Smooth muscle cell (in vitro differentiated cells): ENCODE results near the gene CLEC2A. TPM values are rescaled to one million over a fixed set of nuclear protein-coding genes. Genes with fewer than 3 reads are reported as not detected.
A peak's percentile ranks its signal among the peaks of the same experiment; 100 is the strongest.

Experiments
- DNase-seq: peaks from one replicate; lab custom pipeline; 2025; ENCODE audit not compliant: unreplicated experiment; lab: John Stamatoyannopoulos, UW
- H2AFZ ChIP-seq: fragments of 200-600 bp; sonication (generic); 2 replicates; pipeline ENCODE4 v1.6.0; 2016; ENCODE audit warnings: antibody characterized with exemption, low read depth, mild to moderate bottlenecking
- H3F3A ChIP-seq: fragments of 200-600 bp; sonication (generic); 2 replicates; pipeline ENCODE4 v1.6.0; 2017; ENCODE audit warnings: antibody characterized with exemption, low read depth
- H3K27ac ChIP-seq: fragments of 200-600 bp; sonication (generic); 2 replicates; pipeline ENCODE4 v1.5.1; 2016; ENCODE audit warnings: low read depth, mild to moderate bottlenecking
- H3K27me3 ChIP-seq: fragments of 200-600 bp; sonication (generic); 2 replicates; pipeline ENCODE4 v1.6.1; 2016; ENCODE audit warnings: low read depth, mild to moderate bottlenecking
- H3K36me3 ChIP-seq: fragments of 200-600 bp; sonication (generic); 2 replicates; pipeline ENCODE4 v1.5.1; 2016; ENCODE audit warnings: low read depth
- H3K4me1 ChIP-seq: fragments of 200-600 bp; sonication (generic); 2 replicates; pipeline ENCODE4 v1.5.1; 2016; ENCODE audit warnings: low read depth
- H3K4me2 ChIP-seq: fragments of 200-600 bp; sonication (generic); 2 replicates; pipeline ENCODE4 v1.6.0; 2016; ENCODE audit warnings: mild to moderate bottlenecking
- H3K4me3 ChIP-seq: fragments of 200-600 bp; sonication (generic); 2 replicates; pipeline ENCODE4 v1.5.1; 2016; ENCODE audit warnings: mild to moderate bottlenecking
- H3K79me2 ChIP-seq: fragments of 200-600 bp; sonication (generic); 2 replicates; pipeline ENCODE4 v1.6.0; 2016; ENCODE audit warnings: low read depth, mild to moderate bottlenecking
- H3K9ac ChIP-seq: fragments of 200-600 bp; sonication (generic); 2 replicates; pipeline ENCODE4 v1.6.0; 2016; ENCODE audit warnings: low read depth
- H3K9me3 ChIP-seq: fragments of 200-600 bp; sonication (generic); replicated peaks from 2 replicates; pipeline ENCODE4 v1.5.1; 2016; ENCODE audit warnings: low read depth
- H4K20me1 ChIP-seq: fragments of 200-600 bp; sonication (generic); 2 replicates; pipeline ENCODE4 v1.6.0; 2016; ENCODE audit warnings: low read depth
- WGBS: methylation state at CpG from one replicate; pipeline ENCODE4 v1.1.7; 2016; ENCODE audit warnings: low lambda C conversion rate; 5-methylcytosine and 5-hydroxymethylcytosine counted together
- polyA plus RNA-seq: library from polyadenylated mRNA; unstranded; fragments of >200 nt; fragmentation: Nextera tagmentation; extraction: Ambion mirVana; gene quantifications from 2 replicates; pipeline ENCODE4 v1.2.1, GENCODE V29; 2016
- total RNA-seq: library from RNA; depleted of rRNA; stranded (reverse); fragments of >200 nt; gene quantifications from 2 replicates; pipeline ENCODE4 v1.2.3, GENCODE V29; 2014
- TF ChIP-seq, protein P1 (sequence below): fragments of 200-600 bp; sonication (generic); IDR thresholded peaks from 2 replicates; pipeline ENCODE4 v1.5.1; 2017; ENCODE audit warnings: borderline replicate concordance, mild to moderate bottlenecking, antibody characterized with exemption; ENCODE audit not compliant: insufficient read depth, poor library complexity, severe bottlenecking

The CLEC2A gene
- total and polyA plus RNA-seq, 2 experiments from 2014 or later = 0.67 TPM; not detected in 1

GRCh38 chr12:9969673-9970072, 37.5 kb upstream of the CLEC2A start:
- Histone ChIP-seq H3K9me3 (no peaks in the 10 kb centered on the region), H3K4me1 (no peaks in the 10 kb centered on the region), H3F3A (peaks cover 15% of the 10 kb centered on the region), H3K27me3 (no peaks in the 10 kb centered on the region), H3K4me3 (no peak overlapping the region), H3K36me3 (no peaks in the 10 kb centered on the region), H2AFZ (no peak overlapping the region), H4K20me1 (no peaks in the 10 kb centered on the region), H3K79me2 (no peaks in the 10 kb centered on the region), H3K4me2 (peak overlapping the region; percentile 56), H3K27ac (no peak overlapping the region), H3K9ac (no peak overlapping the region)
- TF ChIP-seq, protein P1, sequence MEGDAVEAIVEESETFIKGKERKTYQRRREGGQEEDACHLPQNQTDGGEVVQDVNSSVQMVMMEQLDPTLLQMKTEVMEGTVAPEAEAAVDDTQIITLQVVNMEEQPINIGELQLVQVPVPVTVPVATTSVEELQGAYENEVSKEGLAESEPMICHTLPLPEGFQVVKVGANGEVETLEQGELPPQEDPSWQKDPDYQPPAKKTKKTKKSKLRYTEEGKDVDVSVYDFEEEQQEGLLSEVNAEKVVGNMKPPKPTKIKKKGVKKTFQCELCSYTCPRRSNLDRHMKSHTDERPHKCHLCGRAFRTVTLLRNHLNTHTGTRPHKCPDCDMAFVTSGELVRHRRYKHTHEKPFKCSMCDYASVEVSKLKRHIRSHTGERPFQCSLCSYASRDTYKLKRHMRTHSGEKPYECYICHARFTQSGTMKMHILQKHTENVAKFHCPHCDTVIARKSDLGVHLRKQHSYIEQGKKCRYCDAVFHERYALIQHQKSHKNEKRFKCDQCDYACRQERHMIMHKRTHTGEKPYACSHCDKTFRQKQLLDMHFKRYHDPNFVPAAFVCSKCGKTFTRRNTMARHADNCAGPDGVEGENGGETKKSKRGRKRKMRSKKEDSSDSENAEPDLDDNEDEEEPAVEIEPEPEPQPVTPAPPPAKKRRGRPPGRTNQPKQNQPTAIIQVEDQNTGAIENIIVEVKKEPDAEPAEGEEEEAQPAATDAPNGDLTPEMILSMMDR = no peak
- no peak for DNase-seq
- WGBS = 90% methylated on average over 2 of the region's 2 CpGs

GRCh38 chr12:9961901-9962300, 29.7 kb upstream of the CLEC2A start:
- Histone ChIP-seq H3K4me2 (peak overlapping the region; percentile 13), H4K20me1 (no peaks in the 10 kb centered on the region), H3K4me1 (no peaks in the 10 kb centered on the region), H3K9ac (peak overlapping the region; percentile 7), H2AFZ (peak overlapping the region; percentile 74), H3K27me3 (no peaks in the 10 kb centered on the region), H3K9me3 (no peaks in the 10 kb centered on the region), H3K36me3 (no peaks in the 10 kb centered on the region), H3K79me2 (no peaks in the 10 kb centered on the region), H3F3A (peaks cover 4% of the 10 kb centered on the region), H3K4me3 (no peak overlapping the region), H3K27ac (peak overlapping the region; percentile 67)
- 52% methylated on average over 3 of the region's 3 CpGs for WGBS
- DNase-seq = no peak
- TF ChIP-seq, protein P1 = no peak

DNA sequence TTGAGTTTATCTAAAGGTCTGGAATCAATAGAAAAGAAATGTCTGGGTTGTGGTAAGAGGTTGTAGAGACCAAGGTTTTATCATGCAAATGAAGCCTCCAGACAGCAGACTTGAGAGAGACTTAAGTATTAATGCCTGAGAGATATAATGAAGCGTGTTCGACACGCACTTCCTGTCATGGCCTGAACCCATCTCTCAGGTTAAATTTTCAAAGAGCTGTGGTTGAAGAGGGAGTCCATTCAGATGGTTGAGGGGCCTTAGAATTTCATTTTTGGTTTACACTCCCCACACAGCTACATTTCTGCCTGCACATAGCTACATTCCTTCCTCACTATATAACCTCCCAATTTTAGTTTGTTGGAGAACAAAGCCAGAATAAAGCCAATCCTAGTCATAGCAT, 28.9 kb upstream of the CLEC2A start:
- Histone ChIP-seq H4K20me1 (no peaks in the 10 kb centered on the region), H3K4me3 (no peak overlapping the region), H3K79me2 (no peaks in the 10 kb centered on the region), H3K36me3 (no peaks in the 10 kb centered on the region), H3K27ac (peak overlapping the region; percentile 78), H3K4me1 (no peaks in the 10 kb centered on the region), H3K27me3 (no peaks in the 10 kb centered on the region), H3K9me3 (no peaks in the 10 kb centered on the region), H3K4me2 (no peak overlapping the region), H3K9ac (peak overlapping the region; percentile 39), H2AFZ (peak overlapping the region; percentile 34), H3F3A (peaks cover 4% of the 10 kb centered on the region)
- DNase-seq = no peak
- TF ChIP-seq, protein P1 = no peak
- WGBS = 30% methylated on average over 3 of the region's 3 CpGs

GRCh38 chr12:9960590-9960989, 28.4 kb upstream of the CLEC2A start:
- no peaks in the 10 kb centered on the region for H3K79me2 ChIP-seq
- peaks cover 4% of the 10 kb centered on the region for H3F3A ChIP-seq
- peak overlapping the region; percentile 34 for H2AFZ ChIP-seq
- H3K4me1 ChIP-seq = no peaks in the 10 kb centered on the region
- H3K4me3 ChIP-seq = no peak overlapping the region
- no peak for DNase-seq
- H3K4me2 ChIP-seq = no peak overlapping the region
- TF ChIP-seq, protein P1 = no peak
- no peaks in the 10 kb centered on the region for H3K27me3 ChIP-seq
- no peaks in the 10 kb centered on the region for H3K36me3 ChIP-seq
- H3K9ac ChIP-seq = peak overlapping the region; percentile 39
- no peaks in the 10 kb centered on the region for H4K20me1 ChIP-seq
- no peaks in the 10 kb centered on the region for H3K9me3 ChIP-seq
- WGBS = 65% methylated on average over 5 of the region's 5 CpGs
- peak overlapping the region; percentile 78 for H3K27ac ChIP-seq
